MCF 10A (cell line): ENCODE measurements around the gene ZNF597. TPM values are rescaled to one million over a fixed set of nuclear protein-coding genes. Genes with fewer than 3 reads are reported as not detected.

ENCODE experiments used
- Bru-seq: library from RNA; stranded (reverse); fragments of 400-500 nt; gene quantifications from one replicate; lab custom pipeline; 2021; lab: Mats Ljungman, UMichigan
- BruChase-seq, 2 experiments: library from RNA; stranded (reverse); fragments of 400-500 nt; gene quantifications; one replicate each; lab custom pipeline; 2021; lab: Mats Ljungman, UMichigan
- BruUV-seq: library from RNA; stranded (reverse); fragments of 400-500 nt; replicated peaks from 2 replicates; lab custom pipeline; 2021; lab: Mats Ljungman, UMichigan
- CTCF ChIA-PET: fragments of 300-600 bp; sonication (Branson Sonifier 250); formaldehyde crosslinking; extraction: SDS; loops from one replicate; lab custom pipeline; 2021; ENCODE audit warnings: antibody characterized with exemption, inconsistent platforms; lab: Yijun Ruan, JAX
- POLR2A ChIA-PET: fragments of 300-600, 350-650 bp; sonication (Branson Sonifier 250); formaldehyde crosslinking; extraction: SDS; loops from one replicate; lab custom pipeline; 2020; ENCODE audit warnings: antibody characterized with exemption, inconsistent platforms; lab: Yijun Ruan, JAX
- DNase-seq: peaks from one replicate; pipeline ENCODE4 v3.0.0-alpha.2; 2018; ENCODE audit not compliant: unreplicated experiment
- H3K27ac Mint-ChIP-seq: one replicate; pipeline ENCODE4 v1.8.0; 2022; ENCODE audit warnings: mild to moderate bottlenecking, low read depth, mixed read lengths; ENCODE audit not compliant: unreplicated experiment
- H3K27me3 Mint-ChIP-seq: one replicate; pipeline ENCODE4 v1.8.0; 2022; ENCODE audit warnings: mixed read lengths; ENCODE audit not compliant: insufficient read depth, unreplicated experiment
- H3K36me3 Mint-ChIP-seq: one replicate; pipeline ENCODE4 v1.8.0; 2022; ENCODE audit warnings: mild to moderate bottlenecking, moderate library complexity, mixed read lengths; ENCODE audit not compliant: insufficient read depth, unreplicated experiment
- H3K4me1 Mint-ChIP-seq: one replicate; pipeline ENCODE4 v1.8.0; 2022; ENCODE audit warnings: mixed read lengths; ENCODE audit not compliant: insufficient read depth, unreplicated experiment
- H3K4me3 Mint-ChIP-seq: one replicate; pipeline ENCODE4 v1.8.0; 2022; ENCODE audit warnings: mild to moderate bottlenecking, moderate library complexity, mixed read lengths; ENCODE audit not compliant: unreplicated experiment
- H3K9me3 Mint-ChIP-seq: one replicate; pipeline ENCODE4 v1.8.0; 2022; ENCODE audit warnings: mixed read lengths; ENCODE audit not compliant: unreplicated experiment
- intact Hi-C: fragments of 100-400 bp; cut with micrococcal nuclease; formaldehyde crosslinking; loops from 2 replicates; pipeline ENCODE4 v1.14.1; 2022
- long read RNA-seq: library from polyadenylated mRNA; stranded (forward); transcript quantifications from one replicate; pipeline ENCODE4 v2.0.0, GENCODE V29; 2022
- total RNA-seq: library from RNA; stranded (reverse); gene quantifications from 2 replicates; pipeline ENCODE4 v1.2.3, GENCODE V29; 2022
- TF ChIP-seq, protein P1 (sequence below): fragments of 200-600 bp; IDR thresholded peaks from one replicate; pipeline ENCODE4 v1.8.0; 2022; ENCODE audit warnings: antibody characterized with exemption, mild to moderate bottlenecking; ENCODE audit not compliant: unreplicated experiment

ZNF597 gene, protein sequence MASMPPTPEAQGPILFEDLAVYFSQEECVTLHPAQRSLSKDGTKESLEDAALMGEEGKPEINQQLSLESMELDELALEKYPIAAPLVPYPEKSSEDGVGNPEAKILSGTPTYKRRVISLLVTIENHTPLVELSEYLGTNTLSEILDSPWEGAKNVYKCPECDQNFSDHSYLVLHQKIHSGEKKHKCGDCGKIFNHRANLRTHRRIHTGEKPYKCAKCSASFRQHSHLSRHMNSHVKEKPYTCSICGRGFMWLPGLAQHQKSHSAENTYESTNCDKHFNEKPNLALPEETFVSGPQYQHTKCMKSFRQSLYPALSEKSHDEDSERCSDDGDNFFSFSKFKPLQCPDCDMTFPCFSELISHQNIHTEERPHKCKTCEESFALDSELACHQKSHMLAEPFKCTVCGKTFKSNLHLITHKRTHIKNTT
- total RNA-seq (2.3 and 2.5 TPM in 2 replicates), Bru-seq, nascent RNA (percentile 64 among the genes with signal in this experiment), BruChase-seq, experiment 1, labeled RNA remaining after a 6-hour chase (percentile 40 among the genes with signal in this experiment), BruChase-seq, experiment 2, labeled RNA remaining after a 2-hour chase (percentile 71 among the genes with signal in this experiment)
- long read RNA-seq, full-length matches to known transcripts: 6 of 7 reads
- long read RNA-seq, partial matches to known transcripts: 0 of 7 reads
- long read RNA-seq, other reads (novel, unspliced or antisense): 1 of 7 reads

DNA sequence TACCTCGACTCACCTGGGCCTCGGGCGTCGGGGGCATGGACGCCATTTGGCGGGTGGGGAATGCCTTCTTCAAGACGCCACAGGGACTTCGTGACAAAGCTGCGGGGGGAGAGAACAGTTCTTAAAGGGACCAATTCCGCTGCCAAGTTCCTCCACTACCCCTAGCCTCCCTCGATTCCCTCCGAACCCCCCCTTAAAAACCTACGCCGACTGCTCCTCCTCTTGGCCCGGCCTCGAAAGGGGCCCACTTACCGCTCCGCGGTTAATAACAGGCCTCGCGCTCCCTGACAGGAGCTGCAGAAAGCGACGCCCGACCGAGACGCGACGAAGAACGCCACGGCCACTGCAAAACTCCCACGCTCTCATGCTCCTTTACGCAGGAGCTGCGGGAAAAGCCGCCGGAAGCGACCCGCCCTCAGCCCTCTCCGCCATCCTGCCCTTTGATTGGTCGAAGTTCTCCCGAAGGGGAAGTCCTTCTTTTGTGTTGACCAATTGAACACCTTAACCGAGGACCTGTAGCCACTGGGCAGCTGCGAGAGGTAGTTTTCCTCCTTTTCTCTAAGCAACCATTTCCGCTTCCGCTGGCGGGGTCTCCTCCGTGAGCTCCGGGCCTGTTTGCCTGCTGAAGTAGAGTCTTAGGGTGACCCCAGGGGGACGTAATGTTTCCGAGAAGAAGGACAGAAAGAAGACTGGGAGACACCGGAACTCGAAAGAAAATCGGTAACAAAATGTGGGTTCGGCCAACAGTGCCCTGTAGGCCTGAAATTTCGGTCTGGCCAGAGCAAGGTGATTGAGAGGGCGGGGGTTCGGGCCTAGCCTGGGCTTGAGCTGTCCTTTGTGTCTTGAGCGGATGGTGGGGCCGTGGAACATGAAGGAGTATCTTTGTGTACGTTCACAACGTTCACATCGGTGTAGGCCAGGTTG, at the start of gene ZNF597, which contains the start of gene NAA60:
TSS of gene ZNF597 (minus strand) at position 397 of the 924 bp plus-strand sequence. CDS start at position 46, 351 bp downstream.
TSS of gene NAA60 (plus strand) at position 573 of the 924 bp plus-strand sequence. CDS start 32,548 bp downstream, outside the sequence.
- Mint-ChIP-seq H3K4me1 (no peaks in the 10 kb centered on the region), H3K4me3 (peak within 1 kb of the TSS; percentile 87), H3K27ac (peak within 1 kb of the TSS; percentile 96), H3K36me3 (peaks cover 54% of the 10 kb centered on the region), H3K27me3 (no peaks in the 10 kb centered on the region), H3K9me3 (peaks cover 7% of the 10 kb centered on the region)
- no TSS peak for BruUV-seq
- CTCF ChIA-PET: interaction anchor here (0.7 to 1.2 kb wide), 5 partner anchors 9 to 385 kb away, joined by 3 read pairs; no protein-coding TSS in a partner anchor
- intact Hi-C loops: no loop called here
- TF ChIP-seq, protein P1, sequence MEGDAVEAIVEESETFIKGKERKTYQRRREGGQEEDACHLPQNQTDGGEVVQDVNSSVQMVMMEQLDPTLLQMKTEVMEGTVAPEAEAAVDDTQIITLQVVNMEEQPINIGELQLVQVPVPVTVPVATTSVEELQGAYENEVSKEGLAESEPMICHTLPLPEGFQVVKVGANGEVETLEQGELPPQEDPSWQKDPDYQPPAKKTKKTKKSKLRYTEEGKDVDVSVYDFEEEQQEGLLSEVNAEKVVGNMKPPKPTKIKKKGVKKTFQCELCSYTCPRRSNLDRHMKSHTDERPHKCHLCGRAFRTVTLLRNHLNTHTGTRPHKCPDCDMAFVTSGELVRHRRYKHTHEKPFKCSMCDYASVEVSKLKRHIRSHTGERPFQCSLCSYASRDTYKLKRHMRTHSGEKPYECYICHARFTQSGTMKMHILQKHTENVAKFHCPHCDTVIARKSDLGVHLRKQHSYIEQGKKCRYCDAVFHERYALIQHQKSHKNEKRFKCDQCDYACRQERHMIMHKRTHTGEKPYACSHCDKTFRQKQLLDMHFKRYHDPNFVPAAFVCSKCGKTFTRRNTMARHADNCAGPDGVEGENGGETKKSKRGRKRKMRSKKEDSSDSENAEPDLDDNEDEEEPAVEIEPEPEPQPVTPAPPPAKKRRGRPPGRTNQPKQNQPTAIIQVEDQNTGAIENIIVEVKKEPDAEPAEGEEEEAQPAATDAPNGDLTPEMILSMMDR: no peak
- peak; percentile 93 for DNase-seq
- POLR2A ChIA-PET: interaction anchor here (0.6 to 2.7 kb wide), 20 partner anchors 8 to 1019 kb away, joined by 3 to 53 read pairs (median 4); partner anchors contain the start of genes ZNF174, ZNF200, ZNF213 and ZNF263

DNA sequence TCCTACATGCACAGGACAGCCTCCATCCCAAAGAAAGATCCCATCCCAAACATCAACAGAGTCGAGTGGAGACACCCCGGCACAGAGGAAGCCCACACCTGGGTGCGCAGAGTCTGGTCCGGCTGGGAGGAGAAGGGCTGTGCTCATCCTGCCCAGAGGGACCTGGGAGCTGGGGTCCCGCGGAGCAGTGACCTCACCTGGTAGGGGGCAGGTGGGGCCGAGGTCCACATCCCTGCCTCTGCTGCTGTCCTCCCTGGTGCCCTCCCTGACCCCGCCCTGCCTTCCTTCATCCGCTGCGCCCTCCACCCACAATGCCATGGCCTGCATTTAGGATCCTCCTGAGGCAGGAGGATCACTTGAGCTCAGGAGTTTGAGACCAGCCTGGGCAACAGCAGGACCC, 49.1 kb upstream of the ZNF597 start:
- BruUV-seq: no TSS peak
- Mint-ChIP-seq H3K36me3 (peaks cover 5% of the 10 kb centered on the region), H3K27ac (no peak overlapping the region), H3K9me3 (no peaks in the 10 kb centered on the region), H3K4me3 (no peak overlapping the region), H3K27me3 (no peaks in the 10 kb centered on the region), H3K4me1 (no peaks in the 10 kb centered on the region)
- ChIA-PET POLR2A (no interaction called here), CTCF (interaction anchor here (0.6 kb wide), 1 partner anchor 23 kb away, joined by 4 read pairs; no protein-coding TSS in a partner anchor)
- intact Hi-C loops: no loop called here
- DNase-seq: no peak
- TF ChIP-seq, protein P1: no peak

DNA sequence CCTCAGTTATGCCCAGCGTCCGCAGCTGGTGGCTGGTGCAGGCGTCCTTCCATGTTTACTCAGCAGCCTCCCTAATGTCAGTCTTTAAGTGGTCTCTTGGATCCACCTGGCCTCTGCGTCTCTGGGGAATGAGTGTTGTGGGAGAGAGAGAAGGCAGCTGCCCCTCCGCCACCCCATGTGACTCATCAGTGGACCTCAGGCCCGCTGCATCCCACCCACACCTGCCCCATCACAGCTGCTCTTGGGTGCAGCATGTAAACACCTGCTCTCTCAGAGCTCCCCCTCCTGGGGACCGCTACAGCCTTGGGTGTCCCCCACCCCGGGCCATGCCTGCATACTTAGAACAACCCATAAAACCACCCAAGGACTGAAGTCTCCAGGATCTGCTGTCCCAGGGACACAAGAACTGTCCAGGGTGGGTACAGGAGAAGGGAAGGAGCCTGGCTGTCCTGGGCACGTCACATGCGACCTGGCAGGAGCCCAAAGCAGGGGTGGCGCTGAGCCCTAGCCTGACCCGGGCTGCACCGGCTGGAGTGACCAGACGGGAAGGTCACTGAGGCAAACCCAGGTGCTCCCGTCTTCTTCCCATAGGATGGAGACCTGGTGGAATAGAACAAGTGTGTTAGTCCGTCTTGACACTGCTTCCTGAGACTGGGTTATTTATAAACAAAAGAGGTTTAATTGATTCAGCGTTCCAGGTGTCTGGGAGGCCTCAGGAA, 47.8 kb upstream of the ZNF597 start:
- TF ChIP-seq, protein P1: no peak
- no TSS peak for BruUV-seq
- POLR2A ChIA-PET: interaction anchor here (1.6 kb wide), 1 partner anchor 10 kb away, joined by 3 read pairs; the partner anchor contains the start of gene CLUAP1
- Mint-ChIP-seq H3K27ac (no peak overlapping the region), H3K27me3 (no peaks in the 10 kb centered on the region), H3K36me3 (peaks cover 15% of the 10 kb centered on the region), H3K4me3 (no peak overlapping the region), H3K4me1 (no peaks in the 10 kb centered on the region), H3K9me3 (no peaks in the 10 kb centered on the region)
- CTCF ChIA-PET: interaction anchor here (0.7 kb wide), 1 partner anchor 482 kb away, joined by 3 read pairs; no protein-coding TSS in a partner anchor
- intact Hi-C loops: no loop called here
- no peak for DNase-seq
